Hepatocyte (in vitro differentiated cells): Measurements from ENCODE around the gene IRX4.

Experiments
- EZH2 ChIP-seq: fragments of 200-600 bp; sonication (generic); IDR thresholded peaks from 2 replicates; pipeline ENCODE4 v1.6.1; 2016; ENCODE audit warnings: antibody characterized with exemption, mild to moderate bottlenecking, borderline replicate concordance
- EZH2phosphoT487 ChIP-seq: fragments of 200-600 bp; sonication (generic); IDR thresholded peaks from one replicate; pipeline ENCODE4 v1.6.1; 2018; ENCODE audit warnings: antibody characterized with exemption, mild to moderate bottlenecking, low read depth, moderate library complexity; ENCODE audit not compliant: unreplicated experiment, severe bottlenecking
- TF ChIP-seq, protein P1 (sequence below): fragments of 200-600 bp; sonication (generic); IDR thresholded peaks from 2 replicates; pipeline ENCODE4 v1.5.1; 2016; ENCODE audit warnings: antibody characterized with exemption, mild to moderate bottlenecking; ENCODE audit not compliant: poor library complexity

DNA sequence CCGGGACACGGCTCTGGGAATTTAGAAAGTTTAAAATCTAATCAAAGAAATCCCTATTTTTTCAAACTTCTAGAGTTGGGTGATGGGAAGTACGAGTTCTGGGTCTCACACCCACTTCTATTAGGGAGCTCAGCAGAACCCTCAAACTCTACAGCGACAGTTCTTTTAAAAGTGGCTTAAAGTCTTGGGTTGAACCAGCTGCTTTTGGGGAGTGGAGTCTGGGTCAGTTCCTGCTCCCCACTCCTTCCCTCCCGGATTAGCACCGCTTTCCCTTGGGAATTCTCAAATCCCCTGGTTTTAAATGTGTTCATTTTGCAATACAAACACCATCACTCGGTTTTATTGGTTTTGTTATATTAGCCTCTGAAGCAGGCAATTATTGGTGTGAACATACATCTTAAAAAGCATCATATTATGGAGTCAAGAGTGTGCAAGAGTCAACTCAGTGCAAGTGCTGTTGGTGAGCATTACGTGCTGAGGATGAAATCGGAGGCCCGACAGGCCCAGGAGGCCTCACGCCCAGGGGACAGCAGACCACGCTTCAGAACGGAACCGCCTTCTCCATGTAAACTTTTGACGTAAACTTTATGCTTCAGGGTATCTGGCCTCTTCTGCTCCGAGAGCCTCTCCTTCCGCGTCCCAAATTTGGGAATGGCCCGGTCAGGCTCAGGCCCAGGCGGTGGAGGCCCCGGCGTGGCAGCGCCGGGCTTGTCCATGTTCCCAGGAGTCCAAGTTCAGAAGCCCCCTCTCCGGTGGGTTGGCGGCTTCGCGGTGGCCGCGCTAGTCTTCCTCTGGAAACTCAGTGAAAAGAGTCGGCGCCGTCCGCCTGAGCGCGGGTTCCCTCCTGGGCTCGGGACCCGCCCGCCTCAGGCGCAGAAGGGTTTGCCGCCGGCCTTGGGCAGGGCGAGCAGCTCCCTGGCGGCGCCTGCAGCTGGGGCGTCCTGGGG lies 5.3 kb downstream of the IRX4 start:
- TF ChIP-seq, protein P1, sequence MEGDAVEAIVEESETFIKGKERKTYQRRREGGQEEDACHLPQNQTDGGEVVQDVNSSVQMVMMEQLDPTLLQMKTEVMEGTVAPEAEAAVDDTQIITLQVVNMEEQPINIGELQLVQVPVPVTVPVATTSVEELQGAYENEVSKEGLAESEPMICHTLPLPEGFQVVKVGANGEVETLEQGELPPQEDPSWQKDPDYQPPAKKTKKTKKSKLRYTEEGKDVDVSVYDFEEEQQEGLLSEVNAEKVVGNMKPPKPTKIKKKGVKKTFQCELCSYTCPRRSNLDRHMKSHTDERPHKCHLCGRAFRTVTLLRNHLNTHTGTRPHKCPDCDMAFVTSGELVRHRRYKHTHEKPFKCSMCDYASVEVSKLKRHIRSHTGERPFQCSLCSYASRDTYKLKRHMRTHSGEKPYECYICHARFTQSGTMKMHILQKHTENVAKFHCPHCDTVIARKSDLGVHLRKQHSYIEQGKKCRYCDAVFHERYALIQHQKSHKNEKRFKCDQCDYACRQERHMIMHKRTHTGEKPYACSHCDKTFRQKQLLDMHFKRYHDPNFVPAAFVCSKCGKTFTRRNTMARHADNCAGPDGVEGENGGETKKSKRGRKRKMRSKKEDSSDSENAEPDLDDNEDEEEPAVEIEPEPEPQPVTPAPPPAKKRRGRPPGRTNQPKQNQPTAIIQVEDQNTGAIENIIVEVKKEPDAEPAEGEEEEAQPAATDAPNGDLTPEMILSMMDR = no peak
- TF ChIP-seq EZH2phosphoT487 (peak; percentile 39), EZH2 (peak; percentile 27)
